NCI-H146 treated with DMSO at 0.1 percent for 48 hours (cell line): ENCODE results near the gene UNCX.

Experiments
- DNase-seq: peaks from one replicate; lab custom pipeline; 2025; ENCODE audit not compliant: unreplicated experiment; lab: John Stamatoyannopoulos, UW

UNCX gene

GRCh38 chr7:1214516-1214915, 18.2 kb upstream of the UNCX start:
- no peak for DNase-seq

- no peak for DNase-seq
Observed at GRCh38 chr7:1218541-1219165, 14.0 kb upstream of the UNCX start.

- no peak for DNase-seq
Observed at GRCh38 chr7:1219498-1219897, 13.2 kb upstream of the UNCX start.

- DNase-seq: no peak
Observed at GRCh38 chr7:1220000-1220726, 12.5 kb upstream of the UNCX start.

- no peak for DNase-seq
Observed at GRCh38 chr7:1220977-1221745, 11.5 kb upstream of the UNCX start.

- no peak for DNase-seq
Observed at GRCh38 chr7:1223196-1223981, 9.3 kb upstream of the UNCX start.

- DNase-seq: no peak
Observed at GRCh38 chr7:1224086-1224716, 8.5 kb upstream of the UNCX start.

GRCh38 chr7:1225030-1225429, 7.6 kb upstream of the UNCX start:
- DNase-seq: no peak

GRCh38 chr7:1225441-1226185, 7.1 kb upstream of the UNCX start:
- no peak for DNase-seq

GRCh38 chr7:1226186-1226901, 6.3 kb upstream of the UNCX start:
- DNase-seq: no peak

- DNase-seq: no peak
Observed at GRCh38 chr7:1227071-1227804, 5.4 kb upstream of the UNCX start.

GRCh38 chr7:1227814-1228544, 4.7 kb upstream of the UNCX start:
- DNase-seq: no peak

- no peak for DNase-seq
Observed at GRCh38 chr7:1228545-1229201, 4.0 kb upstream of the UNCX start.

GRCh38 chr7:1229202-1229947, 3.3 kb upstream of the UNCX start:
- DNase-seq: no peak

- no peak for DNase-seq
Observed at GRCh38 chr7:1229956-1230355, 2.7 kb upstream of the UNCX start.

- no peak for DNase-seq
Observed at GRCh38 chr7:1230411-1231213, 2.1 kb upstream of the UNCX start.
